ENCODE results near the gene CAPN8.

DNA sequence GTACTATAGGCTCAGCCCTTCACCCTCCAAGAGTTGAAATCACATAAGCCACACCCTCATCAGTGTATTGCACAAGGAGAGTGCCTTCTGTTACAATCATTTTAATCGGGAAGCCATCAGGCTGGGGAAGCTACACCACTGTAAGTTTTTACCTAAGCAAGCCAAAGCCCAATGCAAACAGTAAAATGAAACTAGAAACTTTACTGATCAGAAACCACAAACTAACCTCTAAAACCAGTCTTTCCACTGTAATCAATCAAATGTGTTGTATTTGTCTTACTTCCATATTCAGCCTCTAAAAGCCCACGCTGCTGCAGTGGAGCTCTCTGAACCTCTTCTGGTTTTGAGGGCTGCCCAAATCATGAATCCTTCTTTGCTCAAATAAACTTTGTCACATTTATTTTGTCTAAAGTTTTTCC is 26.2 kb downstream of the CAPN8 start:
- TF ChIP-seq, protein P1, sequence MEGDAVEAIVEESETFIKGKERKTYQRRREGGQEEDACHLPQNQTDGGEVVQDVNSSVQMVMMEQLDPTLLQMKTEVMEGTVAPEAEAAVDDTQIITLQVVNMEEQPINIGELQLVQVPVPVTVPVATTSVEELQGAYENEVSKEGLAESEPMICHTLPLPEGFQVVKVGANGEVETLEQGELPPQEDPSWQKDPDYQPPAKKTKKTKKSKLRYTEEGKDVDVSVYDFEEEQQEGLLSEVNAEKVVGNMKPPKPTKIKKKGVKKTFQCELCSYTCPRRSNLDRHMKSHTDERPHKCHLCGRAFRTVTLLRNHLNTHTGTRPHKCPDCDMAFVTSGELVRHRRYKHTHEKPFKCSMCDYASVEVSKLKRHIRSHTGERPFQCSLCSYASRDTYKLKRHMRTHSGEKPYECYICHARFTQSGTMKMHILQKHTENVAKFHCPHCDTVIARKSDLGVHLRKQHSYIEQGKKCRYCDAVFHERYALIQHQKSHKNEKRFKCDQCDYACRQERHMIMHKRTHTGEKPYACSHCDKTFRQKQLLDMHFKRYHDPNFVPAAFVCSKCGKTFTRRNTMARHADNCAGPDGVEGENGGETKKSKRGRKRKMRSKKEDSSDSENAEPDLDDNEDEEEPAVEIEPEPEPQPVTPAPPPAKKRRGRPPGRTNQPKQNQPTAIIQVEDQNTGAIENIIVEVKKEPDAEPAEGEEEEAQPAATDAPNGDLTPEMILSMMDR (IDR thresholded peaks at IDR 0.05; ENCODE audit: low read depth, low read length, missing input control), result no peak
- TF ChIP-seq, protein P2, sequence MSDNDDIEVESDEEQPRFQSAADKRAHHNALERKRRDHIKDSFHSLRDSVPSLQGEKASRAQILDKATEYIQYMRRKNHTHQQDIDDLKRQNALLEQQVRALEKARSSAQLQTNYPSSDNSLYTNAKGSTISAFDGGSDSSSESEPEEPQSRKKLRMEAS (IDR thresholded peaks at IDR 0.05), result peak; percentile 35
- peak in 1 of 2 donors; percentile 3 for TF ChIP-seq RAD21 (IDR thresholded peaks at IDR 0.05)
- TF ChIP-seq, protein P3, sequence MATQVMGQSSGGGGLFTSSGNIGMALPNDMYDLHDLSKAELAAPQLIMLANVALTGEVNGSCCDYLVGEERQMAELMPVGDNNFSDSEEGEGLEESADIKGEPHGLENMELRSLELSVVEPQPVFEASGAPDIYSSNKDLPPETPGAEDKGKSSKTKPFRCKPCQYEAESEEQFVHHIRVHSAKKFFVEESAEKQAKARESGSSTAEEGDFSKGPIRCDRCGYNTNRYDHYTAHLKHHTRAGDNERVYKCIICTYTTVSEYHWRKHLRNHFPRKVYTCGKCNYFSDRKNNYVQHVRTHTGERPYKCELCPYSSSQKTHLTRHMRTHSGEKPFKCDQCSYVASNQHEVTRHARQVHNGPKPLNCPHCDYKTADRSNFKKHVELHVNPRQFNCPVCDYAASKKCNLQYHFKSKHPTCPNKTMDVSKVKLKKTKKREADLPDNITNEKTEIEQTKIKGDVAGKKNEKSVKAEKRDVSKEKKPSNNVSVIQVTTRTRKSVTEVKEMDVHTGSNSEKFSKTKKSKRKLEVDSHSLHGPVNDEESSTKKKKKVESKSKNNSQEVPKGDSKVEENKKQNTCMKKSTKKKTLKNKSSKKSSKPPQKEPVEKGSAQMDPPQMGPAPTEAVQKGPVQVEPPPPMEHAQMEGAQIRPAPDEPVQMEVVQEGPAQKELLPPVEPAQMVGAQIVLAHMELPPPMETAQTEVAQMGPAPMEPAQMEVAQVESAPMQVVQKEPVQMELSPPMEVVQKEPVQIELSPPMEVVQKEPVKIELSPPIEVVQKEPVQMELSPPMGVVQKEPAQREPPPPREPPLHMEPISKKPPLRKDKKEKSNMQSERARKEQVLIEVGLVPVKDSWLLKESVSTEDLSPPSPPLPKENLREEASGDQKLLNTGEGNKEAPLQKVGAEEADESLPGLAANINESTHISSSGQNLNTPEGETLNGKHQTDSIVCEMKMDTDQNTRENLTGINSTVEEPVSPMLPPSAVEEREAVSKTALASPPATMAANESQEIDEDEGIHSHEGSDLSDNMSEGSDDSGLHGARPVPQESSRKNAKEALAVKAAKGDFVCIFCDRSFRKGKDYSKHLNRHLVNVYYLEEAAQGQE (IDR thresholded peaks at IDR 0.05), result no peak
- peak; percentile 71 for TF ChIP-seq SP1 (IDR thresholded peaks at IDR 0.05)
- no peak for TF ChIP-seq EGR1 (IDR thresholded peaks at IDR 0.05; ENCODE audit: low read depth in 2 of 2)
- TF ChIP-seq FOXA1 (IDR thresholded peaks at IDR 0.05), result no peak
- TF ChIP-seq, protein P4, sequence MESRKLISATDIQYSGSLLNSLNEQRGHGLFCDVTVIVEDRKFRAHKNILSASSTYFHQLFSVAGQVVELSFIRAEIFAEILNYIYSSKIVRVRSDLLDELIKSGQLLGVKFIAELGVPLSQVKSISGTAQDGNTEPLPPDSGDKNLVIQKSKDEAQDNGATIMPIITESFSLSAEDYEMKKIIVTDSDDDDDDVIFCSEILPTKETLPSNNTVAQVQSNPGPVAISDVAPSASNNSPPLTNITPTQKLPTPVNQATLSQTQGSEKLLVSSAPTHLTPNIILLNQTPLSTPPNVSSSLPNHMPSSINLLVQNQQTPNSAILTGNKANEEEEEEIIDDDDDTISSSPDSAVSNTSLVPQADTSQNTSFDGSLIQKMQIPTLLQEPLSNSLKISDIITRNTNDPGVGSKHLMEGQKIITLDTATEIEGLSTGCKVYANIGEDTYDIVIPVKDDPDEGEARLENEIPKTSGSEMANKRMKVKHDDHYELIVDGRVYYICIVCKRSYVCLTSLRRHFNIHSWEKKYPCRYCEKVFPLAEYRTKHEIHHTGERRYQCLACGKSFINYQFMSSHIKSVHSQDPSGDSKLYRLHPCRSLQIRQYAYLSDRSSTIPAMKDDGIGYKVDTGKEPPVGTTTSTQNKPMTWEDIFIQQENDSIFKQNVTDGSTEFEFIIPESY (IDR thresholded peaks at IDR 0.05), result no peak
